Measurements from ENCODE around the gene CALN1. TPM values are rescaled to one million over a fixed set of nuclear protein-coding genes. Genes with fewer than 3 reads are reported as not detected.
"Not testable (repeated sequence)": the region's sequence is repeated elsewhere in the genome, so short reads cannot be mapped to it uniquely, and the experiment has no call there.

The CALN1 gene
- total RNA-seq, 6 experiments from 2014 or later, result 0.06 to 0.98 (median 0.34) TPM

DNA sequence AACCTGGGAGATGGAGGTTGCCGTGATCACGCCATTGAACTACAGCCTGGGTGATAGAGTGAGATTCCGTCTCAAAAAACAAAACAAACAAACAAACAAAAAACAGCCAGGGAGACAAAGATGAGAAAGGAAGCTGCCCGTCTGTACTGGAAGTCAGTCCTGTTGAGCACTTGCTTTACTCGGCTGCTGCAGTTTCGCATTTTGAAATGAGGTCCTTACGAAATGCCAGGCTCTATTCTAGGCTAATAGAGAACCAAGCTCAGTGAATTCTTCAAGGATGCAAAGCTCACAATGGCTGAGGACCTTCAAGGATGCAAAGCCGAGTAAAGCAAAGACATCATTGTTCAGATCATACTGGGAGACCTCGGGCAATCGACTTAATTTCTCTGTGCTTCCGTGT, 333.3 kb downstream of the CALN1 start:
- Histone ChIP-seq H3K4me3 (no peak overlapping the region), H3K36me3 (no peaks in the 10 kb centered on the region), H3K9me3 (no peaks in the 10 kb centered on the region), H3K4me1 (no peaks in the 10 kb centered on the region), H3K27ac (no peak overlapping the region), H3K27me3 (no peaks in the 10 kb centered on the region)
- 69% methylated on average over 10 of the region's 11 CpGs for WGBS (ENCODE audit: insufficient coverage, low coverage, low lambda C conversion rate, missing lambda C conversion rate)
- ATAC-seq (no peak), DNase-seq (no peak)
- TF ChIP-seq, protein P1, sequence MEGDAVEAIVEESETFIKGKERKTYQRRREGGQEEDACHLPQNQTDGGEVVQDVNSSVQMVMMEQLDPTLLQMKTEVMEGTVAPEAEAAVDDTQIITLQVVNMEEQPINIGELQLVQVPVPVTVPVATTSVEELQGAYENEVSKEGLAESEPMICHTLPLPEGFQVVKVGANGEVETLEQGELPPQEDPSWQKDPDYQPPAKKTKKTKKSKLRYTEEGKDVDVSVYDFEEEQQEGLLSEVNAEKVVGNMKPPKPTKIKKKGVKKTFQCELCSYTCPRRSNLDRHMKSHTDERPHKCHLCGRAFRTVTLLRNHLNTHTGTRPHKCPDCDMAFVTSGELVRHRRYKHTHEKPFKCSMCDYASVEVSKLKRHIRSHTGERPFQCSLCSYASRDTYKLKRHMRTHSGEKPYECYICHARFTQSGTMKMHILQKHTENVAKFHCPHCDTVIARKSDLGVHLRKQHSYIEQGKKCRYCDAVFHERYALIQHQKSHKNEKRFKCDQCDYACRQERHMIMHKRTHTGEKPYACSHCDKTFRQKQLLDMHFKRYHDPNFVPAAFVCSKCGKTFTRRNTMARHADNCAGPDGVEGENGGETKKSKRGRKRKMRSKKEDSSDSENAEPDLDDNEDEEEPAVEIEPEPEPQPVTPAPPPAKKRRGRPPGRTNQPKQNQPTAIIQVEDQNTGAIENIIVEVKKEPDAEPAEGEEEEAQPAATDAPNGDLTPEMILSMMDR (IDR thresholded peaks at IDR 0.05), result no peak
- TF ChIP-seq POLR2A (IDR thresholded peaks at IDR 0.05), result no peak
- intact Hi-C loops (cut with DNase I), result no loop called here

DNA sequence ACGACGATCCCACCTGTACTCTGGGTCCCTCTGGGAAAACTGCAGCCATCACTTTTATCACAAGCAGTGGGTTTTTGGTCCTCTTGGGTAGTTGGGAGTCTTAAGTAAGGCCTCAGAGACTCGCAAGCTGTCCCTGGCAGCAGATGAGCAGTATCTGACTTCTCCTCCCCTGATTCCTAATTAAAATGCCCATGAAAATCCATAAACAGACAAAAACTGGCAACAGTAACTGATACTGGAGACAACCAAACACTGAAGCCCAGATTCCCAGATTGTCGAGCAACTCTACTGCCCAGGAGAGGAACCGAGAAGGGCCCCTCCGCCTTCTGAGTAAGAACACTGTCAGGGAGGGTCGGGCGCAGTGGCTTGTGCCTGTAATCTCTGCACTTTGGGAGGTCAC, 333.8 kb downstream of the CALN1 start:
- no peak for DNase-seq
- TF ChIP-seq, protein P1 (IDR thresholded peaks at IDR 0.05), result no peak
- no peak for TF ChIP-seq POLR2A (IDR thresholded peaks at IDR 0.05)
- no peak for ATAC-seq
- Histone ChIP-seq H3K36me3 (no peaks in the 10 kb centered on the region), H3K9me3 (no peaks in the 10 kb centered on the region), H3K27me3 (no peaks in the 10 kb centered on the region), H3K4me3 (no peak overlapping the region), H3K27ac (no peak overlapping the region), H3K4me1 (no peaks in the 10 kb centered on the region)
- intact Hi-C loops (cut with DNase I), result no loop called here
- 77% methylated on average over 4 of the region's 8 CpGs for whole genome bisulfite sequencing (ENCODE audit: insufficient coverage, low coverage, low lambda C conversion rate, missing lambda C conversion rate)

DNA sequence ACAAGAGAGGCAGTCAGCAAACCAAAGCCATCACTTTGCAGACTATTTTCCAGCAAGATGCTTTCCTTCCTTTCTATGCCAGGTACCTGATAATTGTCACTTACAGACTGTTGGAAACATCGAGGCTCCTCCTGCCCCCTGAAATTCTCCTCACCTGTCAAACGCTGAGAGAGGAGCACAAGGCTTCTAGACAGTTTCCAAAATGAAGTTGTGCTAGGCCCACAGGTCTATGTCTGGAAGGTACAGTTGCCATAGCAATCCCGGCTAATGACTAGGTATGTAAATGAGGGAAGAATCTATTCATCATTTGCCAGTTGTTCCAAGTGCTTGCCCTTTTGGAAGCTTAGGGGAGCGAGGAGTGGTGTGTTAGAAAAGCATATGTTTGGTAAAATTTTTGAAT, 334.4 kb downstream of the CALN1 start:
- H3K9me3 ChIP-seq, result no peaks in the 10 kb centered on the region
- TF ChIP-seq POLR2A (IDR thresholded peaks at IDR 0.05), result no peak
- TF ChIP-seq, protein P1 (IDR thresholded peaks at IDR 0.05), result no peak
- no peak overlapping the region for H3K4me3 ChIP-seq
- ATAC-seq, result no peak
- WGBS (ENCODE audit: insufficient coverage, low coverage, low lambda C conversion rate, missing lambda C conversion rate), result 63% methylated on average over 2 of the region's 4 CpGs
- no peaks in the 10 kb centered on the region for H3K4me1 ChIP-seq
- no peaks in the 10 kb centered on the region for H3K27me3 ChIP-seq
- DNase-seq, result no peak
- H3K36me3 ChIP-seq, result no peaks in the 10 kb centered on the region
- intact Hi-C loops (cut with DNase I), result no loop called here
- H3K27ac ChIP-seq, result no peak overlapping the region

DNA sequence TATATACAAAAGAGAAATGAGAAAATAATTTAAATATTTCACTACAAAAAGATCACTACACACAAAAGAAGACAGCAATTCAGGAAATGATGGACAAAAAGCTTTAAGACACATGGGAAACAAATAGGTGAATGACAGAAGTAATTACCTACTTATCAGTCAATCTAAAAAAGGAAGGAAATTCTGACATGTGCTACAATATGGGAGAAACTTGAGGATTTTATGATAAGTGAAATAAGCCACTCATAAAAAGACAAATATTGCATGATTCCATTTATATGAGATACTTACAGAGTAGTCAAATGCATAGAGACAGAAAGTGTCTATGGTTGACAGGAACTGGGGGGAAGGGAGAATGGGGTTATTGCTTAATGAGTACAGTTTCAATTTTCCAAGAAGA, 339.2 kb downstream of the CALN1 start:
- no peak overlapping the region for H3K4me3 ChIP-seq
- intact Hi-C loops (cut with DNase I), result no loop called here
- TF ChIP-seq POLR2A (IDR thresholded peaks at IDR 0.05), result no peak
- TF ChIP-seq, protein P1 (IDR thresholded peaks at IDR 0.05), result no peak
- no peaks in the 10 kb centered on the region for H3K27me3 ChIP-seq
- DNase-seq, result no peak
- no peak for ATAC-seq
- no peaks in the 10 kb centered on the region for H3K36me3 ChIP-seq
- H3K27ac ChIP-seq, result no peak overlapping the region
- peaks cover 0 to 6% (median 0%) of the 10 kb centered on the region in 4 donors for H3K9me3 ChIP-seq
- no peaks in the 10 kb centered on the region for H3K4me1 ChIP-seq

DNA sequence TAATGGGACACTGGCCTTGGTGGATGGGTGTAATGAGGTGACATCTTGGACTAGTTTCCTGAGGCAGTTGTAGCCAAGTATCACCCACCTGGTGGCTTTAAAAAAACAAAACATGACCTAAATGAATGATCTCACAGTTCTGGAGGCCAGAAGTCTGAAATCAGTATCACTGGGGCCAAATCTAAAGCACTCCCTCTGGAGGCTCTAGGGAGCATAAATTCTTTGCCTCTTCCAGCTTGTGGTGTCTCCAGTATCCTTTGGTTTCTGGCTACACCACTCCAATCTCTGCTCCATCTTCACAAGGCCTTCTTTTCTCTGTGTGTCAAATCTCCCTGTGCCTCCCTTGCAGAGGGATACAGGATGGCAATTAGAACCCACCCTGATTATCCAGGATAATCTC, 342.9 kb downstream of the CALN1 start:
- Histone ChIP-seq H3K4me1 (no peaks in the 10 kb centered on the region), H3K27ac (no peak overlapping the region), H3K27me3 (no peaks in the 10 kb centered on the region), H3K4me3 (no peak overlapping the region), H3K36me3 (no peaks in the 10 kb centered on the region), H3K9me3 (peaks cover 0 to 6% (median 0%) of the 10 kb centered on the region in 4 donors)
- ATAC-seq (no peak), DNase-seq (no peak)
- TF ChIP-seq, protein P1 (IDR thresholded peaks at IDR 0.05), result no peak
- no peak for TF ChIP-seq POLR2A (IDR thresholded peaks at IDR 0.05)
- intact Hi-C loops (cut with DNase I), result no loop called here

DNA sequence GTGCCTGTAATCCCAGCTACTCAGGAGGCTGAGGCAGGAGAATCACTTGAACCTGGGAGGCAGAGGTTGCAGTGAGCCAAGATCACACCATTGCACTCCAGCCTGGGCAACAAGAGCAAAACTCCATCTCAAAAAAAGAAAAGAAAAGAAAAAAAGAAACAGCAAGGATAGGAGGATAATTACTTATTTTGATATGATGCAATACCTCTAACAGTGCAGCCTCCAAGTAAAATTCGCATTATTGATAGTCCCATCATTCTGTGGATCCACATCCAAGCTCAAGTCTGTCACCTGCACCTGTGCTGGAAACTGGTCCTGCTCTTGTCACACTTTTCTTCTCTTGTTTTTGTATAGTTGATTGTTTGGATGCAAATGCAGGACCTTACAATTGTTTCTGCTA, 346.4 kb downstream of the CALN1 start:
- intact Hi-C loops (cut with DNase I); H3K4me1 ChIP-seq; H3K27me3 ChIP-seq; H3K4me3 ChIP-seq; H3K27ac ChIP-seq; H3K36me3 ChIP-seq; ATAC-seq; DNase-seq; H3K9me3 ChIP-seq: not testable (repeated sequence)
- no CpG with 5 or more reads among the region's 1 CpG for WGBS (ENCODE audit: insufficient coverage, low coverage, low lambda C conversion rate, missing lambda C conversion rate)
